22Rv1 (cell line): ENCODE measurements around the gene CCT7.

Source experiments
- ZFX ChIP-seq: fragments of 450-650 bp; IDR thresholded peaks from 2 replicates; pipeline ENCODE4 v1.6.1; 2017; ENCODE audit warnings: antibody characterized with exemption, borderline replicate concordance
- TF ChIP-seq, protein P1 (sequence below): fragments of 450-650 bp; IDR thresholded peaks from 2 replicates; pipeline ENCODE4 v1.5.1; 2017; ENCODE audit warnings: mild to moderate bottlenecking

DNA sequence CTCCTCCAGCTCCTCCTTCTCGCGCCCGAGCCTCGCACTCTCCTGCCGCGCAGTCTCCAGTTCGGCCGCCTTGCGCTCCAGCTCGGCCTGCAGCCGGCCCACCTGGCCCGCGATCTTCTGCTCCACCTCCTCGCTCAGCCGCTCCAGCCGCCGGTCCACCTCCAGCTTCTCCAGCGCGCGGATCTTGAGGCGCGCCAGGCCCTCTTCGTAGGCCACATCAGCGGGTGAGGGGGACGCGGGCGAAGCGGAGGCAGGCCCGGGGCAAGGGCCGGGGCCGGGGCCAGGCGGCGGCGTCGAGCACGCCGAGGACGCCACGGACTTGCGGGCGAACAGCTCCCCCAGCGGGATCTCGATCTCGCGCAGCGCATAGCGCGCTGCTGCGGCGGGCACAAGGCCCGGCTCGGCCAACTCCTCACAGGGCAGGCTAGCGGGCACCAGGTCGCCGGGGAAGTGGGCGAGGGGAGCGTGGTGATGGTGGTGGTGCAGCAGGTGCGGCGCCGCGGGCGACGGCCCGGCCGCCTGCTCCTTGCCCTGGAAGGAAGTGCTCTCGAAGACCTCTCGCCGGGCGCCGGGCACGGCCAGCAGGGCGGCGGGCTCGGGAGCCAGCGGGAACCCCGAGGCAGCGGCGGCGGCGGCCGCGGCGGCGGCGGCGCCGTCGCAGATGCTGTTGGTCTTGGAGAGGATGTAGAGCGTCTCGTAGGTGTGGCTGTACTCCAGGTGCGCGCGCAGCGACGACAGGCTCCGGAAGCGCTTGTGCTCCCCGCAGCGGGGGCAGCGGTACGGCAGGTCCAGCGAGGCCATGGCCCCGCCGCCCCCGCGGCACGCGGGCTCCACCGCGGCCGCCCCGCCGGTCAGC lies 35.0 kb downstream of the CCT7 start:
- TF ChIP-seq, protein P1, sequence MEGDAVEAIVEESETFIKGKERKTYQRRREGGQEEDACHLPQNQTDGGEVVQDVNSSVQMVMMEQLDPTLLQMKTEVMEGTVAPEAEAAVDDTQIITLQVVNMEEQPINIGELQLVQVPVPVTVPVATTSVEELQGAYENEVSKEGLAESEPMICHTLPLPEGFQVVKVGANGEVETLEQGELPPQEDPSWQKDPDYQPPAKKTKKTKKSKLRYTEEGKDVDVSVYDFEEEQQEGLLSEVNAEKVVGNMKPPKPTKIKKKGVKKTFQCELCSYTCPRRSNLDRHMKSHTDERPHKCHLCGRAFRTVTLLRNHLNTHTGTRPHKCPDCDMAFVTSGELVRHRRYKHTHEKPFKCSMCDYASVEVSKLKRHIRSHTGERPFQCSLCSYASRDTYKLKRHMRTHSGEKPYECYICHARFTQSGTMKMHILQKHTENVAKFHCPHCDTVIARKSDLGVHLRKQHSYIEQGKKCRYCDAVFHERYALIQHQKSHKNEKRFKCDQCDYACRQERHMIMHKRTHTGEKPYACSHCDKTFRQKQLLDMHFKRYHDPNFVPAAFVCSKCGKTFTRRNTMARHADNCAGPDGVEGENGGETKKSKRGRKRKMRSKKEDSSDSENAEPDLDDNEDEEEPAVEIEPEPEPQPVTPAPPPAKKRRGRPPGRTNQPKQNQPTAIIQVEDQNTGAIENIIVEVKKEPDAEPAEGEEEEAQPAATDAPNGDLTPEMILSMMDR = peak; percentile 71
- no peak for TF ChIP-seq ZFX
